Endothelial cell of umbilical vein (primary cell): ENCODE results near the gene PRCD. TPM values are rescaled to one million over a fixed set of nuclear protein-coding genes. Genes with fewer than 3 reads are reported as not detected.

Experiments used
- BruUV-seq: library from RNA; stranded (reverse); fragments of 400-500 nt; replicated peaks from 2 replicates; lab custom pipeline; 2021; lab: Mats Ljungman, UMichigan
- CTCF ChIA-PET: fragments of 300-600, 350-600 bp; sonication (Branson Sonifier 250); formaldehyde crosslinking; loops from one replicate; lab custom pipeline; 2021; ENCODE audit warnings: antibody characterized with exemption, inconsistent platforms; lab: Charles Lee
- POLR2A ChIA-PET: fragments of 300-600, 350-600 bp; sonication (Branson Sonifier 250); formaldehyde crosslinking; loops from one replicate; lab custom pipeline; 2021; ENCODE audit warnings: antibody characterized with exemption, inconsistent platforms; lab: Charles Lee
- DNase-seq: peaks from one replicate; pipeline ENCODE4 v3.0.0-alpha.2; 2011; ENCODE audit warnings: low read depth, low spot score
- FAIRE-seq: peaks from 2 replicates; lab custom pipeline; 2011; peaks lifted over from hg19 to GRCh38; lab: Jason Lieb, UNC
- H2AFZ ChIP-seq: 2 replicates; pipeline ENCODE4 v1.6.0; 2012; ENCODE audit warnings: low read depth, low read length, control low read depth, inconsistent platforms
- H3K27ac ChIP-seq: 2 replicates; pipeline ENCODE4 v1.5.1; 2011; ENCODE audit warnings: low read depth, mild to moderate bottlenecking, control low read depth, low read length, moderate library complexity; ENCODE audit not compliant: insufficient read depth
- H3K27me3 ChIP-seq, 2 experiments: 2 replicates each; pipeline versions ENCODE4 v1.6.0 to v1.6.1; 2011; ENCODE audit warnings: low read length in 2 of 2, mixed read lengths in 1 of 2; ENCODE audit not compliant: control insufficient read depth in 2 of 2, insufficient read depth in 2 of 2
- H3K36me3 ChIP-seq, 2 experiments: 2 replicates in 1 of 2; 3 replicates in 1 of 2; pipeline ENCODE4 v1.5.1; 2011; ENCODE audit warnings: low read length in 2 of 2, mild to moderate bottlenecking in 1 of 2, moderate library complexity in 1 of 2; ENCODE audit not compliant: control insufficient read depth in 2 of 2, insufficient read depth in 2 of 2; ENCODE audit errors: extremely low read depth in 1 of 2
- H3K4me1 ChIP-seq: 3 replicates; pipeline ENCODE4 v1.5.1; 2011; ENCODE audit warnings: mild to moderate bottlenecking, low read length; ENCODE audit not compliant: control insufficient read depth, insufficient read depth; ENCODE audit errors: extremely low read depth
- H3K4me2 ChIP-seq: 2 replicates; pipeline ENCODE4 v1.6.1; 2011; ENCODE audit warnings: low read length, control low read depth, mixed read lengths; ENCODE audit not compliant: insufficient read depth
- H3K4me3 ChIP-seq, 3 experiments: fragments of 200-600 bp in 1 of 3; sonication (generic), shearing (Covaris generic) in 1 of 3; replicated peaks in 1 of 3; 2 replicates each; pipeline ENCODE4 v1.5.1; 2011 to 2016; ENCODE audit warnings: control low read depth in 3 of 3, low read length in 3 of 3, mild to moderate bottlenecking in 2 of 3, inconsistent platforms in 1 of 3, low read depth in 1 of 3, moderate library complexity in 1 of 3; ENCODE audit not compliant: insufficient read depth in 1 of 3
- H3K79me2 ChIP-seq: 2 replicates; pipeline ENCODE4 v1.6.0; 2012; ENCODE audit warnings: low read length, inconsistent platforms; ENCODE audit not compliant: control insufficient read depth, insufficient read depth
- H3K9ac ChIP-seq: replicated peaks from 2 replicates; pipeline ENCODE3; 2011; ENCODE audit warnings: low read length, control low read depth; ENCODE audit not compliant: insufficient read depth; ENCODE audit errors: extremely low read depth
- H3K9me1 ChIP-seq: replicated peaks from 3 replicates; pipeline ENCODE4 v1.6.0; 2011; ENCODE audit warnings: mild to moderate bottlenecking, low read length; ENCODE audit not compliant: control insufficient read depth, insufficient read depth; ENCODE audit errors: extremely low read depth
- H3K9me3 ChIP-seq: replicated peaks from 2 replicates; pipeline ENCODE4 v1.5.1; 2012; ENCODE audit warnings: low read length, inconsistent platforms; ENCODE audit not compliant: control insufficient read depth, insufficient read depth
- H4K20me1 ChIP-seq: replicated peaks from 2 replicates; pipeline ENCODE3; 2011; ENCODE audit warnings: mild to moderate bottlenecking, low read length; ENCODE audit not compliant: control insufficient read depth, insufficient read depth; ENCODE audit errors: extremely low read depth
- EZH2 ChIP-seq: IDR thresholded peaks from 2 replicates; pipeline ENCODE4 v1.6.1; 2012; ENCODE audit warnings: borderline replicate concordance, low read depth, mild to moderate bottlenecking, moderate library complexity, low read length, inconsistent platforms; ENCODE audit not compliant: severe bottlenecking
- FOS ChIP-seq: IDR thresholded peaks from 2 replicates; pipeline ENCODE4 v1.6.1; 2011; ENCODE audit warnings: mild to moderate bottlenecking, low read length, moderate library complexity, borderline replicate concordance; ENCODE audit not compliant: insufficient read depth
- GATA2 ChIP-seq: IDR thresholded peaks from 2 replicates; pipeline ENCODE4 v1.7.0; 2011; ENCODE audit warnings: low read depth, mild to moderate bottlenecking, moderate library complexity, mixed read lengths, low read length; ENCODE audit not compliant: insufficient read length, insufficient read depth
- POLR2A ChIP-seq: IDR thresholded peaks from 2 replicates; pipeline ENCODE4 v1.6.1; 2012; ENCODE audit warnings: low read depth, mild to moderate bottlenecking, control low read depth, low read length
- POLR2AphosphoS5 ChIP-seq: IDR thresholded peaks from 2 replicates; pipeline ENCODE4 v1.6.1; 2012; ENCODE audit warnings: low read depth, mild to moderate bottlenecking, control low read depth, low read length, moderate library complexity; ENCODE audit not compliant: insufficient read depth
- dilution Hi-C: fragments of 300-500 bp; cut with MboI; formaldehyde crosslinking; loops from one replicate; pipeline ENCODE4 v1.15.0; 2019; ENCODE audit warnings: low sequenced_read_pairs; ENCODE audit not compliant: extremely low pct_ligation_motif_present
- intact Hi-C: fragments of 100-400 bp; cut with micrococcal nuclease; formaldehyde crosslinking; loops from one replicate; pipeline ENCODE4 v1.10.0; 2022
- polyA plus RNA-seq, 4 experiments: library from polyadenylated mRNA; depleted of rRNA in 3 of 4; stranded (reverse) in 3 of 4; unstranded in 1 of 4; fragments of >200 nt; gene quantifications; 2 replicates each; pipeline versions ENCODE4 v1.2.1 to v1.2.3, GENCODE V29; 2011 to 2012; ENCODE audit warnings: missing spikeins in 1 of 4
- total RNA-seq: library from RNA; stranded (reverse); gene quantifications from 2 replicates; pipeline ENCODE4 v1.2.3, GENCODE V29; 2021
- TF ChIP-seq, protein P1 (sequence below), 2 donors: IDR thresholded peaks; 1 replicate in 1 of 2; 2 replicates in 1 of 2; pipeline ENCODE4 v1.5.1; 2011; ENCODE audit warnings: low read length in 2 of 2, mild to moderate bottlenecking in 2 of 2, moderate library complexity in 2 of 2, control low read depth in 1 of 2, inconsistent platforms in 1 of 2, low read depth in 1 of 2; ENCODE audit not compliant: insufficient read depth in 1 of 2; ENCODE audit errors: extremely low read depth in 1 of 2

The PRCD gene
- total and polyA plus RNA-seq, 2 donors (not counting 3 experiments of a cell fraction or from before 2014, with no cell fraction given): not detected

DNA sequence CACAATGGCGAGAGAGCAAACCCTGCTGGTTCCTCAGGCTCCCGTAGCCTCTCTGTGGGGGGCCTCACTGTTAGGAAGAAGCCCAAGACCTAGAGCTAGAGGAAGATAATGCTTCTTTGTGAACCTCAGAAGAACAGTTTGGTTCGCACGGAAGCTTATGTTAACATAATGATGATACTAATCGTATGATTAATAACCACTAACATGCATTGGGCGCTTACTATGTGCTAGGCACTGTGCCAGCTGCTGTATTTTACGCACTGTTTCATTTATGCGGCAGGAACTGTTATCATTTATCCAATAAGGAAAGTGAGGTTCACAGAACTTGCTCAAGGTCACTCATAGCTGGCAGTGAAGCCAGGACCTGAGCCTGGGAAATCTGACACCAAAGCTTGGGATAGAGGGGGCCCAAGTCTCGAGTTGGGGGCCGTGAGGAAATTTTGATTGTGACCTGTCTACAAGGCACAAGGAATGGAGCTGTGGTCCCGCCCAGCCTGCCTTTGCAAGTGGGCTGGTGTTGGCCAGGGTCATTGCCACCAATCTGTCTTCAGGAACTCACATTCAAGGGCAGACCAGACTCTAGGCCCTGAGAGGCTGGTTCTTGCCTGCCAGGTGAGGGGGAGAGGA is 6.8 kb downstream of the PRCD start:
- no TSS peak for BruUV-seq
- peak; percentile 30 for TF ChIP-seq GATA2
- TF ChIP-seq, protein P1, sequence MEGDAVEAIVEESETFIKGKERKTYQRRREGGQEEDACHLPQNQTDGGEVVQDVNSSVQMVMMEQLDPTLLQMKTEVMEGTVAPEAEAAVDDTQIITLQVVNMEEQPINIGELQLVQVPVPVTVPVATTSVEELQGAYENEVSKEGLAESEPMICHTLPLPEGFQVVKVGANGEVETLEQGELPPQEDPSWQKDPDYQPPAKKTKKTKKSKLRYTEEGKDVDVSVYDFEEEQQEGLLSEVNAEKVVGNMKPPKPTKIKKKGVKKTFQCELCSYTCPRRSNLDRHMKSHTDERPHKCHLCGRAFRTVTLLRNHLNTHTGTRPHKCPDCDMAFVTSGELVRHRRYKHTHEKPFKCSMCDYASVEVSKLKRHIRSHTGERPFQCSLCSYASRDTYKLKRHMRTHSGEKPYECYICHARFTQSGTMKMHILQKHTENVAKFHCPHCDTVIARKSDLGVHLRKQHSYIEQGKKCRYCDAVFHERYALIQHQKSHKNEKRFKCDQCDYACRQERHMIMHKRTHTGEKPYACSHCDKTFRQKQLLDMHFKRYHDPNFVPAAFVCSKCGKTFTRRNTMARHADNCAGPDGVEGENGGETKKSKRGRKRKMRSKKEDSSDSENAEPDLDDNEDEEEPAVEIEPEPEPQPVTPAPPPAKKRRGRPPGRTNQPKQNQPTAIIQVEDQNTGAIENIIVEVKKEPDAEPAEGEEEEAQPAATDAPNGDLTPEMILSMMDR (IDR thresholded peaks at IDR 0.05; ENCODE audit: extremely low read depth in 1 of 2, insufficient read depth in 1 of 2, low read depth in 1 of 2, low read length in 2 of 2): no peak
- H3K9ac ChIP-seq: no peak overlapping the region
- H3K4me2 ChIP-seq: no peak overlapping the region
- H2AFZ ChIP-seq: no peak overlapping the region
- no peaks in the 10 kb centered on the region for H4K20me1 ChIP-seq
- H3K9me1 ChIP-seq: no peaks in the 10 kb centered on the region
- peaks cover 0 to 3% of the 10 kb centered on the region in 2 experiments for H3K27me3 ChIP-seq
- no peaks in the 10 kb centered on the region for H3K9me3 ChIP-seq
- POLR2A ChIA-PET: interaction anchor here (0.8 to 0.9 kb wide), 2 partner anchors 11 to 19 kb away, joined by 3 read pairs; no protein-coding TSS in a partner anchor
- H3K79me2 ChIP-seq: no peaks in the 10 kb centered on the region
- no peaks in the 10 kb centered on the region for H3K36me3 ChIP-seq
- peaks cover 12% of the 10 kb centered on the region for H3K4me1 ChIP-seq
- FAIRE-seq: peak; percentile 52
- H3K27ac ChIP-seq: no peak overlapping the region
- CTCF ChIA-PET: interaction anchor here (1.0 to 5.6 kb wide), 14 partner anchors 10 to 135 kb away, joined by 3 to 106 read pairs (median 4); partner anchors contain the start of gene CYGB
- H3K4me3 ChIP-seq: no peak overlapping the region
- peak; percentile 41 for DNase-seq
- dilution Hi-C loops (no loop called here), intact Hi-C loops (loop anchor here (1.0 kb wide), 1 partner anchor 23 kb away; no protein-coding TSS in a partner anchor)

DNA sequence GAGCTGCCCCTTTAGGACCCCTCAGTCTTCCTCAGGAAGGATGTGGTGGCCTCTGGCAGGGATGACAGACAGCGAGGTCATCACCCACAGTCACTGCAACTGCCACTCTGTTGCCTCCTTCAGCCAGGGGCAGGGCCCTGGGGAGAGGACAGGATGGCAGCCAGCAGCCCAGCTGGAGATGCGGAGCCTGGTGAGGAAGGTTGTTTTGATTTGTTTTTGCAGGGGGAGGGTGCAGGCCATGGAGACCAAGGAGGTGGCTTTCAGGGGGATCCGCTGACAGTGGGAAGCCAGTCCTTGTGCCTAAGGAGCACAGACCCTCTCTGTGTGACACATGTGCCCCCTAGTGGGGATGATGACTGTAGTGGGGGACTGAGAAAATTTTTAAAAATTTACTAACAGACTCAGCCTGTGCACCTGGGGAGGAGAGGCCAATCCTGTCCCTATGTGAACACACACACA is 7.4 kb downstream of the PRCD start:
- no peak overlapping the region for H3K9ac ChIP-seq
- peaks cover 0 to 3% of the 10 kb centered on the region in 2 experiments for H3K27me3 ChIP-seq
- peak; percentile 65 for DNase-seq
- H3K79me2 ChIP-seq: no peaks in the 10 kb centered on the region
- dilution Hi-C loops (no loop called here), intact Hi-C loops (loop anchor here (1.0 kb wide), 1 partner anchor 24 kb away; no protein-coding TSS in a partner anchor)
- FAIRE-seq: peak; percentile 83
- POLR2A ChIA-PET: interaction anchor here (0.8 kb wide), 1 partner anchor 19 kb away, joined by 3 read pairs; no protein-coding TSS in a partner anchor
- CTCF ChIA-PET: interaction anchor here (1.0 to 5.6 kb wide), 12 partner anchors 10 to 134 kb away, joined by 3 to 106 read pairs (median 6); partner anchors contain the start of gene CYGB
- H4K20me1 ChIP-seq: no peaks in the 10 kb centered on the region
- no TSS peak for BruUV-seq
- no peak overlapping the region for H3K4me2 ChIP-seq
- H3K4me3 ChIP-seq: no peak overlapping the region
- H3K27ac ChIP-seq: no peak overlapping the region
- H3K4me1 ChIP-seq: peaks cover 12% of the 10 kb centered on the region
- H3K36me3 ChIP-seq: no peaks in the 10 kb centered on the region
- TF ChIP-seq EZH2 (no peak), POLR2AphosphoS5 (no peak), GATA2 (no peak), POLR2A (no peak), FOS (no peak)
- TF ChIP-seq, protein P1 (IDR thresholded peaks at IDR 0.05; ENCODE audit: extremely low read depth in 1 of 2, insufficient read depth in 1 of 2, low read depth in 1 of 2, low read length in 2 of 2): peak; percentile 58 to 75
- no peaks in the 10 kb centered on the region for H3K9me3 ChIP-seq
- H3K9me1 ChIP-seq: no peaks in the 10 kb centered on the region
- no peak overlapping the region for H2AFZ ChIP-seq
